GM12872 (cell line): ENCODE data around the gene ELP2.
A peak's percentile ranks its signal among the peaks of the same experiment; 100 is the strongest.

Experiments
- TF ChIP-seq, protein P1 (sequence below): IDR thresholded peaks from 3 replicates; pipeline ENCODE4 v1.5.1; 2011; ENCODE audit warnings: low read depth, mild to moderate bottlenecking, low read length, moderate library complexity; ENCODE audit not compliant: insufficient read depth

The ELP2 gene

DNA sequence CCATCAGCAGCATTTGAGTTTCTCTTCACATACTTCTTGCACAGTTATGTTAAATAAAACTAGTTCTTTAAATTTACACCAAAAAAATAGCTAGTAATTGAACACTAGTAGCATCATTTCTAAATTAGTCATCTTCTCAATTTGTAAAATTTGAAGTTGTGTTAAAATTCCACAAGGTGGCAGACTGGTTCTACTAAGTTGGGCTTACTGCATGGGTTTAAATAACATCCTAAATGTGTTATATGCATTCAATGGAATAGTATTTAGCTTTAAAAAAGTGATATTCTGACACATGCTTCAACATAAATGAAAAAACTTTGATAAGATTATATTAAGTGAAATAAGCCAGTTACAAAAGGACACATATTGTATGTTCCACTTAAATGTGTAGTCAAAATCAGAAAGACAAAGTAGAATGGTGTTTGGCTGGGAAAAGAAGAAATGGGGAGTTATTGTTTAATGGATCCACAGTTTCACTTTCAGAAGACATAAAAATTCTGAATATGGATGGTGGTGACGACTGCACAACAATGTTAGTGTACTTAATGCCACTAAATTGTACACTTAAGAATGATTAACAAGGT lies 33.7 kb upstream of the ELP2 start:
- TF ChIP-seq, protein P1, sequence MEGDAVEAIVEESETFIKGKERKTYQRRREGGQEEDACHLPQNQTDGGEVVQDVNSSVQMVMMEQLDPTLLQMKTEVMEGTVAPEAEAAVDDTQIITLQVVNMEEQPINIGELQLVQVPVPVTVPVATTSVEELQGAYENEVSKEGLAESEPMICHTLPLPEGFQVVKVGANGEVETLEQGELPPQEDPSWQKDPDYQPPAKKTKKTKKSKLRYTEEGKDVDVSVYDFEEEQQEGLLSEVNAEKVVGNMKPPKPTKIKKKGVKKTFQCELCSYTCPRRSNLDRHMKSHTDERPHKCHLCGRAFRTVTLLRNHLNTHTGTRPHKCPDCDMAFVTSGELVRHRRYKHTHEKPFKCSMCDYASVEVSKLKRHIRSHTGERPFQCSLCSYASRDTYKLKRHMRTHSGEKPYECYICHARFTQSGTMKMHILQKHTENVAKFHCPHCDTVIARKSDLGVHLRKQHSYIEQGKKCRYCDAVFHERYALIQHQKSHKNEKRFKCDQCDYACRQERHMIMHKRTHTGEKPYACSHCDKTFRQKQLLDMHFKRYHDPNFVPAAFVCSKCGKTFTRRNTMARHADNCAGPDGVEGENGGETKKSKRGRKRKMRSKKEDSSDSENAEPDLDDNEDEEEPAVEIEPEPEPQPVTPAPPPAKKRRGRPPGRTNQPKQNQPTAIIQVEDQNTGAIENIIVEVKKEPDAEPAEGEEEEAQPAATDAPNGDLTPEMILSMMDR, result peak; percentile 30; the same call in 2 of the 3 replicates

DNA sequence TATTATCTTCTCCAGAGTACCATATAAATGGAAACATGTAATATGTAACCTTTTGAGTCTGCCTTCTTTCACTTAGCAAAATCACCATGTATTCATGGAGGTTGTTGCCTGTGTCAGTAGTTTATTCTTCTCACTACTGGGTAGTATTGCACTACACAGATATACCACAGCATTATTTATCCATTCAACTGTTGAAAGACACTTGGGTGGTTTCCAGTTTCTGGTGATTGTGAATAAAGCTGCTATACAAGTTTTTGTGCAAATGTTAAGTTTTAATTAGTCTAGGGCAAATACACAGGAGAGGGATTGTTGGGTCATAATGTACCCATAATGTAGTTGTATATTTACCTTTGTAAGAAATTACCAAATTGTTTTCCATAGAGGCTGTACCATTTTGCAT lies 32.7 kb upstream of the ELP2 start:
- TF ChIP-seq, protein P1, result no peak

DNA sequence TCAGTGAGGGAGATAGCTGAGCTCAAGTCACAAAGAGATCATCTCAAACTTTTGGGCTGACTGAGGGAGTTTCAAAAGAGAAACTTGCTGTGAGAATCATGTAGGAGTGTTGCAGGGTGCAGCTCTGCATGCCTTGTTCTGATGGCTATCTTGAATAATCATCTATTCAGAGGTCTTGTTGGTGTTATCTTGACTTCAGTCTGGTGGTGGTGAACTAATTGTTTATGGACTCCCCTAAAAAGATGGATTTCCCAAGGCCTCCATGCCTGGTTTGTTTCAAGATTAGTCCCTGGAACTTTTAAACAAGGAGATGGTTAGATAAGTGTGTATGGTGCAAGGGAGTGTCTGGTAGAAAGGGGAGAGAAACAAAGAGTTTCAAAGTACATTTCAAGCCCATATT lies 30.4 kb upstream of the ELP2 start:
- TF ChIP-seq, protein P1, result no peak

DNA sequence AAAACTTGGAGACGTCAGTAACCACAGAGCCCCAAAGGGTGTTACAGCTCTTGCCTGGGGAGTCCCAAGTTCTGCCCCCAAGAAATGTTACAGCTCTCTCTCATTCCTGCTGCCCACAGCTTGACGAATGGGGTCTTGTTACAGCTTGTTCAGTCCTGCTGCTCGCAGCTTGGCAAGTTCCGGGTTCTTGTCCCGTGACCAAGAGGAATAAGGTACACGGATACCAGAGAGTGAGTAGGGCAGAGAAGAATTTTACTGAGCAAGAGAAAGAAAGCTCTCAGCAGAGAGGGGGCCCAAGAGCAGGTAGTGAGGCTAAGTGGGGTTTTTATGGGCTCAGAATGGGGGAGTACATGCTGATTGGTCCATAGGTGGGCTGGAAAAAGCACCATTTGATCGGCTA lies 27.8 kb upstream of the ELP2 start:
- TF ChIP-seq, protein P1, result no peak

DNA sequence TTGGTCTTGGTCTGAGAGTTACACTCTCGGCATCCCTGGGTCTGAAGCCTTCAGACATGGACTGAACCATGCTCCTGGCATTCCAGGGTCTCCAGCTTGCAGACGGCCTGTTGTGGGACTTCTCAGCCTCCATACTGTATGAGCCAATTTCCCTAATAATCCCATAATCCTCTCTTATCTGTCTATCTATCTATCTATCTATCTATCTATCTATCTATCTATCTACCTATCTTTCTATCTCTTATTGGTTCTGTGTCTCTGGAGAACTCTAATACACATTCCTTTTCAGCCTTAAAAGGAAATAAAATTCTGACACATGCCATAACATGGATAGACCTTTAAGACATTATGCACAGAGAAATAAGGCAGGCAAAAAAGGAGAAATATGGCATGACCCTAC lies 24.9 kb upstream of the ELP2 start:
- TF ChIP-seq, protein P1, result no peak

DNA sequence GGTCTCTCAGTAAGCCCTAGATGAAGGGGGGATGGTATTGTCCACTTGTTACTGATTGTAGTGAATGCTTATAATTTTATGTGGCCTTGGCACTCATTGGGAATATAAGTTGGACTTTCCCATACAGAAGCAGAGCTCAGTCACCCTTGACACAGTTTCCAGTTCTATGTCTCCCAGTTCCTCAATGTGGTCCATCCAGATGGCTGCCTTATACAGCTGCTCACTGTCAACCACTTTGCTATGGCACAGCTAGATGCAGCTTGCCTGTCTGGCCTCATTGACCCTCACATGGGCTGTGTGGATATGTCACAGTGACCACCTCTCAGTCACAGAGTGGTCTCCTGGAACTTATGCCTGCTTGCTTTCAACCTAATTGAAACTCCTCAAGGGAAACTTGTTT lies 22.2 kb upstream of the ELP2 start:
- TF ChIP-seq, protein P1, result no peak

DNA sequence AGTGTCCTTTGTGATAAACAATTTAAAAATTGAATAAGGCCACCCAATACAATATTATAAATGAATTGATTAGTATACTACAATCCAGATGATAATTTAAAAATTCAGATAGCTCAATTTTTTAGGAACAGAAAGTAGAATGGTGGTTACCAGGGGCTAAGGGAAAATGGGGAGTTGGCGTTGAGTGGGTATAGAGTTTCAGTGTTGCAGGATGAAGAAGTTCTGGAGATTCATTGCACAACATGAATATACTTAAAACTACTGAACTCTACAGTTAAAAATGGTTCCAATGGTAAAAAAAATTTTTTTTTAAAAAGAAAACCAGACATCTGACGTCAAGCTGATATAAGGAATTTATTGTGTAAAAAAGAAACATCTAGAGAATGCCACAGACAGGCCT lies 21.5 kb upstream of the ELP2 start:
- TF ChIP-seq, protein P1, result no peak

DNA sequence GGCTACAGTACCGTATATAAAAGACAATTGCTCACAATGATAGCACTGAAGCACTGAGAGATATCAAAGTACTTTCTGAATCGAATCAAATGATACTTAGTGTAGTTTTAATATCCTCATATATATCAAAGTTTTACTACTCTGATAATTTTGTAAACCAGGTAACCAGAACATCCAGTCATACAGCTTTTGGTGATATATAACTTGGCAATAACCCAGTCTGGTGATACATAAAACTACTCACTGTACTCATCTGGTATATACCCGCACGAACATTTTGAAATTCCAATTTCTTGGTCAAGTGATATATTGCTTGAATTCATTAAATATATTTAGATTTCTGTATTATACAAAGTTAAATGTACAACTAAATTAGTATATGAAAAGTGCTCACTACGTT lies 21.1 kb upstream of the ELP2 start:
- TF ChIP-seq, protein P1, result no peak
